GM19438 (cell line): ENCODE results near the gene PPIL4.

Experiments
- ATAC-seq: cut with Tn5 transposase; IDR thresholded peaks from one replicate; pipeline ENCODE4 v1.9.1; 2021; ENCODE audit warnings: low read depth; ENCODE audit not compliant: unreplicated experiment

Gene PPIL4

GRCh38 chr6:149545754-149546471 lies at the start of gene PPIL4:
PPIL4 (minus strand) TSS chr6:149546043; CDS start chr6:149546005, 38 bp downstream.
- peak; percentile 90 for ATAC-seq

- no peak for ATAC-seq
These were observed 47.6 kb upstream of the PPIL4 start for GRCh38 chr6:149593408-149593807.

- no peak for ATAC-seq
These were observed 47.1 kb upstream of the PPIL4 start for GRCh38 chr6:149592983-149593382.

GRCh38 chr6:149586149-149586548 lies 40.3 kb upstream of the PPIL4 start:
- no peak for ATAC-seq

GRCh38 chr6:149581349-149581748 lies 35.5 kb upstream of the PPIL4 start:
- ATAC-seq: no peak

- no peak for ATAC-seq
These were observed 35.0 kb upstream of the PPIL4 start for GRCh38 chr6:149580880-149581279.

- no peak for ATAC-seq
These were observed 22.2 kb upstream of the PPIL4 start for GRCh38 chr6:149567945-149568585.

- ATAC-seq: no peak
These were observed 21.3 kb upstream of the PPIL4 start for GRCh38 chr6:149567194-149567586.

- ATAC-seq: peak; percentile 34
These were observed 20.8 kb upstream of the PPIL4 start for GRCh38 chr6:149566410-149567193.

GRCh38 chr6:149565527-149566409 lies 19.9 kb upstream of the PPIL4 start, which contains the start of gene GINM1:
GINM1 (plus strand) TSS chr6:149566375; CDS start chr6:149566415, 40 bp downstream.
- ATAC-seq: peak; percentile 79

- no peak for ATAC-seq
These were observed 18.1 kb upstream of the PPIL4 start for GRCh38 chr6:149563928-149564325.

GRCh38 chr6:149563203-149563927 lies 17.5 kb upstream of the PPIL4 start:
- no peak for ATAC-seq

- ATAC-seq: no peak
These were observed 14.9 kb upstream of the PPIL4 start for GRCh38 chr6:149560736-149561135.

GRCh38 chr6:149559389-149559788 lies 13.5 kb upstream of the PPIL4 start:
- ATAC-seq: no peak

- ATAC-seq: no peak
These were observed 12.2 kb upstream of the PPIL4 start for GRCh38 chr6:149558029-149558428.

- no peak for ATAC-seq
These were observed 6.1 kb upstream of the PPIL4 start for GRCh38 chr6:149551920-149552319.

GRCh38 chr6:149545258-149545753 lies 537 bp downstream of the PPIL4 start:
- ATAC-seq: peak; percentile 19

- ATAC-seq: no peak
These were observed 1.1 kb downstream of the PPIL4 start for GRCh38 chr6:149544646-149545257.

- no peak for ATAC-seq
These were observed 4.7 kb downstream of the PPIL4 start for GRCh38 chr6:149541139-149541538.
